Measurements from ENCODE around the gene TBC1D14. TPM values are rescaled to one million over a fixed set of nuclear protein-coding genes. Genes with fewer than 3 reads are reported as not detected.
A peak's percentile ranks its signal among the peaks of the same experiment; 100 is the strongest.

The TBC1D14 gene
- total and polyA plus RNA-seq, 2 of the 8 experiments (the other 6 are each of a cell fraction or from before 2014, with no cell fraction given), result 45.6 to 48.2 TPM

- Histone ChIP-seq H3K56ac (replicated peaks; ENCODE audit: insufficient read length, low read depth, low read length) (no peak overlapping the region), H3K14ac (ENCODE audit: insufficient read length) (no peak overlapping the region), H3K27me3 (replicated peaks in 1 of 4; ENCODE audit: control insufficient read depth in 3 of 4, extremely low read depth in 1 of 4, insufficient read depth in 3 of 4, low read length in 3 of 4) (no peaks in the 10 kb centered on the region), H4K20me1 (replicated peaks in 1 of 2; ENCODE audit: control insufficient read depth in 1 of 2, insufficient read depth in 2 of 2, low read length in 2 of 2) (no peaks in the 10 kb centered on the region), H3K4me2 (ENCODE audit: insufficient read depth in 1 of 2, low read depth in 2 of 2, low read length in 2 of 2) (no peak overlapping the region), H3K9me3 (ENCODE audit: insufficient read depth in 2 of 2, low read depth in 1 of 2, low read length in 1 of 2) (no peaks in the 10 kb centered on the region), H3K79me1 (ENCODE audit: low read depth, low read length) (no peaks in the 10 kb centered on the region), H4K91ac (replicated peaks; ENCODE audit: insufficient read length, low read length) (no peak overlapping the region), H4K8ac (ENCODE audit: extremely low read depth, insufficient read depth, low read length) (peak overlapping the region; percentile 4; the same call in 1 of the 2 replicates), H3K4me3 (ENCODE audit: extremely low read depth in 1 of 4, insufficient read depth in 2 of 4, low read depth in 3 of 4, low read length in 4 of 4) (no peak overlapping the region), H3K27ac (ENCODE audit: low read depth, low read length) (no peak overlapping the region), H2BK15ac (ENCODE audit: low read length) (no peak overlapping the region), H4K5ac (ENCODE audit: insufficient read length, low read depth, low read length) (no peak overlapping the region), H2AK5ac (ENCODE audit: low read depth, low read length) (no peak overlapping the region), H3K18ac (ENCODE audit: extremely low read depth, low read length) (no peak overlapping the region), H3K36me3 (ENCODE audit: control insufficient read depth in 2 of 4, insufficient read depth in 4 of 4, low read length in 3 of 4) (no peaks in the 10 kb centered on the region), H3K4ac (replicated peaks; ENCODE audit: insufficient read length, low read depth, low read length) (no peak overlapping the region), H3K4me1 (replicated peaks in 1 of 4; ENCODE audit: control insufficient read depth in 3 of 4, insufficient read depth in 4 of 4, low read length in 3 of 4) (no peaks in the 10 kb centered on the region; a peak in 1 of 7 replicates), H2BK20ac (ENCODE audit: low read length) (no peak overlapping the region), H3K23me2 (ENCODE audit: low read depth, low read length) (no peaks in the 10 kb centered on the region), H2AFZ (ENCODE audit: low read length) (no peak overlapping the region), H3K23ac (ENCODE audit: insufficient read length) (no peak overlapping the region), H2BK5ac (ENCODE audit: low read depth, low read length) (0 out of 2 replicates have a peak overlapping the region, but pooled peaks have one; percentile 9), H3K9ac (replicated peaks in 1 of 4; ENCODE audit: extremely low read depth in 1 of 4, low read depth in 3 of 4, low read length in 3 of 4) (no peak overlapping the region), H3K79me2 (ENCODE audit: control insufficient read depth in 1 of 2, insufficient read depth in 2 of 2, low read length in 2 of 2) (no peaks in the 10 kb centered on the region), H2BK120ac (replicated peaks; ENCODE audit: low read depth, low read length) (no peak overlapping the region), H2BK12ac (ENCODE audit: low read depth, low read length) (no peak overlapping the region)
- CTCF ChIA-PET (ENCODE audit: partially characterized antibody), result interaction anchor here (1.9 kb wide), 1 partner anchor 169 kb away, joined by 5 read pairs; no protein-coding TSS in a partner anchor
- WGBS, 2 experiments (ENCODE audit: extremely low coverage in 1 of 2, insufficient coverage in 1 of 2, insufficient read length in 1 of 2, insufficient replicate concordance in 2 of 2, low coverage in 1 of 2, low lambda C conversion rate in 2 of 2, missing lambda C conversion rate in 1 of 2), result 90% methylated on average over 15 of the region's 15 CpGs; no CpG with 5 or more reads in 1 of the 2 experiments
- DNase-seq (ENCODE audit: low read depth in 1 of 2, low spot score in 2 of 2) (no peak), FAIRE-seq (no peak)
- POLR2A ChIA-PET (ENCODE audit: partially characterized antibody), result no interaction called here
- TF ChIP-seq MAX (IDR thresholded peaks at IDR 0.05), result no peak
- 0 out of 2 replicates have a peak, but pooled peaks have one; percentile 29 for TF ChIP-seq E2F6 (IDR thresholded peaks at IDR 0.05)
Observed at GRCh38 chr4:6889736-6890324, 19.8 kb upstream of the TBC1D14 start.
